Measurements from ENCODE around the gene MTCL1. TPM values are rescaled to one million over a fixed set of nuclear protein-coding genes. Genes with fewer than 3 reads are reported as not detected.

The MTCL1 gene
- total RNA-seq, 2 donors from 2014 or later, result 0.38 to 0.51 TPM

DNA sequence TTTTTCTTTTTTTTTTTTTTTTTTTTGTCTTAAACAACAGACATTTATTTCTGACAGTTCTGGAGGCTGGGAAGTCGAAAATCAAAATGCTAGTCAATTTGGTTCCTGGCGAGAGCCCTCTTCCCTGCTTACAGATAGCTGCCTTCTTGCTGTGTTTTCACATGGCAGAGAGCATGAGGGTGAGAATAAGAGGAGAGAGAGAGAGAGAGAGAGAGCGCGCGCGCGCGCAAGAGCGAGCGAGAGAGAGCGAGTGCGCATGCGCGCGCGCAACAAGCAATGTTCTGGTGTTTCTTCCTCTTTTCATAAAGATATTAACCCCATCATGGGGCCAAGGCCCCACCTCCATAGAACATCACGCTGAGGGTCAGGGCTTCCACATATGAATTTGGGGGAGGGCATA, 20.9 kb downstream of the MTCL1 start:
- H3K27ac Mint-ChIP-seq, result no peak overlapping the region
- H3K4me1 Mint-ChIP-seq (ENCODE audit: low read depth), result no peaks in the 10 kb centered on the region
- no peaks in the 10 kb centered on the region for H3K36me3 Mint-ChIP-seq (ENCODE audit: insufficient read depth in 2 of 2)
- DNase-seq, result no peak
- H3K27me3 Mint-ChIP-seq (ENCODE audit: low read depth), result no peaks in the 10 kb centered on the region
- no peaks in the 10 kb centered on the region for H3K9me3 Mint-ChIP-seq
- no peak for ATAC-seq (replicated peaks in 1 of 2)
- H3K4me3 Mint-ChIP-seq, result no peak overlapping the region

DNA sequence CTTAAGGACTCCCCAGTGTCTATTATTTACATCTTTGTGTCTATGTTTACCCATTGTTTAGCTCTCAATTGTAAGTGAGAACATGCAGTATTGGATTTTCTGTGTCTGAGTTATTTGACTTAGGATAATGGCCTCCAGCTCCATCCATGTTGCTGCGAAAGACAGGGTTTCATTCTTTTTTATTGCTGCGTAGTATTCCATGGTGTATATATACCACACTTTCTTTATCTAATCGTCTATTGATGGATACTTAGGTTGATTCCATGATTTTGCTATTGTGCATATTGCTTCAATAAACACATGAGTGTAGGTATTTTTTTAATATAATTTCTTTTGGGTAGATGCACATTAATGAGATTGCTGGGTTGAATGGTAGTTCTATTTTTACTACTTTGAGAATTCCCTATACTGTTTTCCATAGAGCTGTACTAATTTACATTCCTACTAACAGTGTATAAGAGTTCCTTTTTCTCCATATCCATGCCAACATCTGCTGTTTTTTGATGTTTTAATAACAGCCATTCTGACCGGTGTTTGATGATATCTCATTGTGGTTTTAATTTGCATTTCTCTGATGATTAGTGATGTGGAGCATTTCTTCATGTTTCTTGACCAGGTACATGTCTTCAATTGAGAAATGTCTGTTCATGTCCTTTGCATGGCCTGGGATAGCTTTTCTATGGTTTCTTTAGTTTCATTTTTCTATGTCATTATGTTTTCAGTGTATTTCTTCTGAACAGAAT, 21.8 kb downstream of the MTCL1 start:
- H3K9me3 Mint-ChIP-seq, result no peaks in the 10 kb centered on the region

GRCh38 chr18:8730080-8730827, 24.9 kb downstream of the MTCL1 start:
- ATAC-seq (replicated peaks in 1 of 2) (no peak), DNase-seq (no peak)
- Mint-ChIP-seq H3K27me3 (ENCODE audit: low read depth) (no peaks in the 10 kb centered on the region), H3K36me3 (ENCODE audit: insufficient read depth in 2 of 2) (no peaks in the 10 kb centered on the region), H3K9me3 (no peaks in the 10 kb centered on the region), H3K27ac (no peak overlapping the region), H3K4me3 (no peak overlapping the region), H3K4me1 (ENCODE audit: low read depth) (no peaks in the 10 kb centered on the region)

More for the DNA sequence above, 21.8 kb downstream of the MTCL1 start:
- Mint-ChIP-seq H3K4me3 (no peak overlapping the region), H3K36me3 (ENCODE audit: insufficient read depth in 2 of 2) (no peaks in the 10 kb centered on the region), H3K27ac (no peak overlapping the region), H3K27me3 (ENCODE audit: low read depth) (no peaks in the 10 kb centered on the region), H3K4me1 (ENCODE audit: low read depth) (no peaks in the 10 kb centered on the region)
- ATAC-seq (replicated peaks in 1 of 2), result no peak
- DNase-seq, result no peak

- no peaks in the 10 kb centered on the region for H3K36me3 Mint-ChIP-seq (ENCODE audit: insufficient read depth in 2 of 2)
- no peak for ATAC-seq (replicated peaks in 1 of 2)
- no peaks in the 10 kb centered on the region for H3K9me3 Mint-ChIP-seq
- H3K27me3 Mint-ChIP-seq (ENCODE audit: low read depth), result no peaks in the 10 kb centered on the region
- no peak overlapping the region for H3K27ac Mint-ChIP-seq
- DNase-seq, result no peak
- no peak overlapping the region for H3K4me3 Mint-ChIP-seq
- no peaks in the 10 kb centered on the region for H3K4me1 Mint-ChIP-seq (ENCODE audit: low read depth)
These were observed 27.3 kb downstream of the MTCL1 start for GRCh38 chr18:8732442-8733360.

DNA sequence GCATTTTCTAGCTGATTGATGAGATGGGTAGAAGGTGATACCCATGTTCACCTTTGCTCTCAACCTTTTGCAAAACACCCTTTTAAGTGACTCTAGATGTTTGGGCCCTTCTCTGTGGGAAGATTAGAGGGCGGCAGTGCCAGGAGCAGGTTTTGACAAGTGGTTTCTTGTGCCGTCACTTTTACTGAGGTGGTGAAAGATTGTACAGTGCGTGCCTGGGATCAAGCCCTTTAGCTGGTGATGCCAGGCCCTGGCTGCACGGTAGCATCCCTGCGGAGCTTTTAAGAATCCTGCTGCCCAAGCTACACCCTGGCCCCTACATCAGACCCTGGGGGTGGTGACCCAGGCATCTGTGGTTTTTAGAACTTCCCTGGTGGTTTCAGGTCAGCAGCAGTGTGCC, 29.1 kb downstream of the MTCL1 start:
- Mint-ChIP-seq H3K9me3 (peaks cover 0 to 1% of the 10 kb centered on the region in 2 donors), H3K4me1 (ENCODE audit: low read depth) (no peaks in the 10 kb centered on the region), H3K27ac (no peak overlapping the region), H3K27me3 (ENCODE audit: low read depth) (no peaks in the 10 kb centered on the region), H3K4me3 (no peak overlapping the region), H3K36me3 (ENCODE audit: insufficient read depth in 2 of 2) (no peaks in the 10 kb centered on the region)
- ATAC-seq (replicated peaks in 1 of 2) (no peak), DNase-seq (no peak)

DNA sequence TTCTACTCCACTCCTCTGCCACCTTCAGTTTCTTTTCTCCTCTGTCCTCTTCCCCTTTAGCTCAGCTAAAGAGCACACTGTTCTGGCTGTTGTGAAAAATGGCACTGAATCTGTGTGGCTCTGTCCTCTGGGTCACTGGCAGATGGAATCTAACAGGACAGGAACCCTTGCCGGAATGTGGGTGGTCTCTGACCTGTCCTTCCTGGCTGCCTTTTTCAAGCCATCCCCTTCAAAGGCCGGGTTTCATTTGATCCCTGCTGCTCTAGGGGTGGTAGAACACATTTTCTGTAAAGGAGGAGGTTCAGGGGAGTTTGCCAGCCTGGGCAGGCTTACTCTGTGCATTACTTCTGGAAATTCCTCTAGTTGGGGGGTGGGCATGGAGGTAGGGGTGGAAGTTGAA, 29.9 kb downstream of the MTCL1 start:
- DNase-seq, result no peak
- no peak for ATAC-seq (replicated peaks in 1 of 2)
- peaks cover 0 to 1% of the 10 kb centered on the region in 2 donors for H3K9me3 Mint-ChIP-seq
- no peaks in the 10 kb centered on the region for H3K36me3 Mint-ChIP-seq (ENCODE audit: insufficient read depth in 2 of 2)
- H3K27ac Mint-ChIP-seq, result no peak overlapping the region
- H3K4me1 Mint-ChIP-seq (ENCODE audit: low read depth), result no peaks in the 10 kb centered on the region
- no peak overlapping the region for H3K4me3 Mint-ChIP-seq
- no peaks in the 10 kb centered on the region for H3K27me3 Mint-ChIP-seq (ENCODE audit: low read depth)

DNA sequence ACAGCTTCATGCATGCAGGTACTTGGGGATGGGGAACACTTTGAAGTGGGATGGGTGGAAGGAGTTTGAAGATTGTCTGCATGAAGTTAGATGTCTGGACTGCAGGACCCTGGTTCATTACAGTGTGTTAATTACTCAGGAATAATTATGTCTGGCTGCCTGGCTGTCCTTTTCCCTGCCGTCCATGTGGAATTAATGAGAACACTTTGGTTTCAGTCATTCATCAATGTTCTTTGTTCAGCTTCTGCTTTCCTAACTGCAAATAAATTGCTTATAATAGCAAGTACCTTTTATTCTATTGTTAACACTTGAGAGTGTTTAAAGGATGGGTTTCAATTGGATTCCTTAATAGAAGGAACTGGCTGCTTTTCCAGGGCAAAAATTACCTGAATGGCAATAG, 35.8 kb downstream of the MTCL1 start:
- Mint-ChIP-seq H3K27me3 (ENCODE audit: low read depth) (no peaks in the 10 kb centered on the region), H3K36me3 (ENCODE audit: insufficient read depth in 2 of 2) (peaks cover 12 to 17% of the 10 kb centered on the region in 2 donors), H3K4me3 (no peak overlapping the region), H3K4me1 (ENCODE audit: low read depth) (peaks cover 32% of the 10 kb centered on the region), H3K27ac (no peak overlapping the region), H3K9me3 (peaks cover 7% of the 10 kb centered on the region in 2 donors)
- DNase-seq (no peak), ATAC-seq (replicated peaks in 1 of 2) (no peak)

GRCh38 chr18:8741532-8741931, 36.2 kb downstream of the MTCL1 start:
- Mint-ChIP-seq H3K9me3 (peaks cover 7% of the 10 kb centered on the region in 2 donors), H3K27ac (no peak overlapping the region), H3K27me3 (ENCODE audit: low read depth) (no peaks in the 10 kb centered on the region), H3K36me3 (ENCODE audit: insufficient read depth in 2 of 2) (peaks cover 12 to 17% of the 10 kb centered on the region in 2 donors), H3K4me1 (ENCODE audit: low read depth) (peaks cover 32% of the 10 kb centered on the region), H3K4me3 (no peak overlapping the region)
- DNase-seq (no peak), ATAC-seq (replicated peaks in 1 of 2) (no peak)

- ATAC-seq (replicated peaks in 1 of 2) (no peak), DNase-seq (no peak)
- Mint-ChIP-seq H3K4me1 (ENCODE audit: low read depth) (peaks cover 32% of the 10 kb centered on the region), H3K9me3 (peaks cover 7% of the 10 kb centered on the region in 2 donors), H3K27me3 (ENCODE audit: low read depth) (no peaks in the 10 kb centered on the region), H3K36me3 (ENCODE audit: insufficient read depth in 2 of 2) (peaks cover 12 to 17% of the 10 kb centered on the region in 2 donors), H3K27ac (no peak overlapping the region), H3K4me3 (no peak overlapping the region)
These were observed 37.3 kb downstream of the MTCL1 start for GRCh38 chr18:8742387-8743361.

GRCh38 chr18:8744038-8744437, 38.7 kb downstream of the MTCL1 start:
- no peak overlapping the region for H3K27ac Mint-ChIP-seq
- H3K4me1 Mint-ChIP-seq (ENCODE audit: low read depth), result peaks cover 32% of the 10 kb centered on the region
- H3K9me3 Mint-ChIP-seq, result peaks cover 6 to 7% of the 10 kb centered on the region in 2 donors
- no peaks in the 10 kb centered on the region for H3K27me3 Mint-ChIP-seq (ENCODE audit: low read depth)
- DNase-seq (no peak), ATAC-seq (replicated peaks in 1 of 2) (no peak)
- H3K36me3 Mint-ChIP-seq (ENCODE audit: insufficient read depth in 2 of 2), result peaks cover 12 to 17% of the 10 kb centered on the region in 2 donors
- no peak overlapping the region for H3K4me3 Mint-ChIP-seq

DNA sequence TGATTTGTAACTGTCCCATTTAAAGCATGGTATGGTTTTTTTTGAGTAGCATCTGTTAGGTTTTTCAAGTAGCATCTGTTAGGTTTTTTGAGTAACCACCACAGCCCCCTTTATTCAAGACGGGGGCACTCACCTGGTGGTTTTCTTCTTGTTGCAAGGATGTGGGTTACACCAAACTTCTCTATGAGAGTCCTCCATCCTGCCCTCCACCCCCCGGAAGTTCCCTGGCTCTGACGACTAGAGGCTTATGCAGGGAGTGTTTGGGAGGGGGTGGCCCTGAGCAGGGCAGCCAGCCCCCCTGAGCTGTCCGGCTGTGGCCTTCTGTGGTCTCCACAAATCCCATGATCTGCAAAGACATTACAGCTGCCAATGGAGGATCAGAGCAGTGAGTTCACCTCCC, 39.3 kb downstream of the MTCL1 start:
- peak; percentile 31 to 39 for ATAC-seq (replicated peaks in 1 of 2)
- Mint-ChIP-seq H3K4me1 (ENCODE audit: low read depth) (peaks cover 32% of the 10 kb centered on the region), H3K27me3 (ENCODE audit: low read depth) (no peaks in the 10 kb centered on the region), H3K9me3 (peaks cover 6 to 7% of the 10 kb centered on the region in 2 donors), H3K36me3 (ENCODE audit: insufficient read depth in 2 of 2) (peaks cover 12 to 17% of the 10 kb centered on the region in 2 donors), H3K4me3 (peak overlapping the region in 1 of 2 donors; percentile 53), H3K27ac (no peak overlapping the region)
- DNase-seq, result peak; percentile 2 to 7

All from activated T-cell treated with anti-CD3 and anti-CD28 coated beads, Interleukin-2, amount 50 U/mL, for 72 hours (primary cell).